Measurements from ENCODE around the gene SLC48A1.

SLC48A1 gene

GRCh38 chr12:47771304-47771703, 1.7 kb upstream of the SLC48A1 start:
- Mint-ChIP-seq H3K36me3 (ENCODE audit: low read depth) (no peaks in the 10 kb centered on the region), H3K27ac (no peak overlapping the region), H3K4me3 (peak overlapping the region; percentile 37), H3K4me1 (peaks cover 41% of the 10 kb centered on the region), H3K9me3 (no peaks in the 10 kb centered on the region), H3K27me3 (ENCODE audit: low read depth, poor library complexity) (peaks cover 24% of the 10 kb centered on the region)
- TF ChIP-seq CTCF (IDR thresholded peaks at IDR 0.05), result no peak
- no peak for DNase-seq

- TF ChIP-seq CTCF (IDR thresholded peaks at IDR 0.05), result no peak
- peaks cover 47% of the 10 kb centered on the region for H3K4me1 Mint-ChIP-seq
- no peaks in the 10 kb centered on the region for H3K36me3 Mint-ChIP-seq (ENCODE audit: low read depth)
- H3K27me3 Mint-ChIP-seq (ENCODE audit: low read depth, poor library complexity), result peaks cover 24% of the 10 kb centered on the region
- H3K9me3 Mint-ChIP-seq, result no peaks in the 10 kb centered on the region
- H3K4me3 Mint-ChIP-seq, result peak overlapping the region; percentile 87
- H3K27ac Mint-ChIP-seq, result no peak overlapping the region
- DNase-seq, result no peak
Measured at GRCh38 chr12:47772094-47772660, 861 bp upstream of the SLC48A1 start.

GRCh38 chr12:47772738-47773061, 338 bp upstream of the SLC48A1 start:
- Mint-ChIP-seq H3K4me1 (peaks cover 43% of the 10 kb centered on the region), H3K4me3 (peak overlapping the region; percentile 87), H3K27ac (no peak overlapping the region), H3K36me3 (ENCODE audit: low read depth) (no peaks in the 10 kb centered on the region), H3K9me3 (no peaks in the 10 kb centered on the region), H3K27me3 (ENCODE audit: low read depth, poor library complexity) (peaks cover 24% of the 10 kb centered on the region)
- no peak for DNase-seq
- no peak for TF ChIP-seq CTCF (IDR thresholded peaks at IDR 0.05)

- Mint-ChIP-seq H3K36me3 (ENCODE audit: low read depth) (no peaks in the 10 kb centered on the region), H3K27ac (no peak overlapping the region), H3K4me1 (peaks cover 45% of the 10 kb centered on the region), H3K9me3 (no peaks in the 10 kb centered on the region), H3K4me3 (peak overlapping the region; percentile 94), H3K27me3 (ENCODE audit: low read depth, poor library complexity) (peaks cover 29% of the 10 kb centered on the region)
- no peak for DNase-seq
- no peak for TF ChIP-seq CTCF (IDR thresholded peaks at IDR 0.05)
Measured at GRCh38 chr12:47773858-47774580, 981 bp downstream of the SLC48A1 start.

- no peak overlapping the region for H3K27ac Mint-ChIP-seq
- no peaks in the 10 kb centered on the region for H3K36me3 Mint-ChIP-seq (ENCODE audit: low read depth)
- H3K9me3 Mint-ChIP-seq, result no peaks in the 10 kb centered on the region
- peak overlapping the region; percentile 94 for H3K4me3 Mint-ChIP-seq
- peaks cover 51% of the 10 kb centered on the region for H3K4me1 Mint-ChIP-seq
- TF ChIP-seq CTCF (IDR thresholded peaks at IDR 0.05), result no peak
- DNase-seq, result no peak
- peaks cover 32% of the 10 kb centered on the region for H3K27me3 Mint-ChIP-seq (ENCODE audit: low read depth, poor library complexity)
Measured at GRCh38 chr12:47774663-47775062, 1.6 kb downstream of the SLC48A1 start.

Measured in nephron progenitor cell (in vitro differentiated cells).